Caco-2 (cell line): Measurements from ENCODE around the gene ZFYVE9. TPM values are rescaled to one million over a fixed set of nuclear protein-coding genes. Genes with fewer than 3 reads are reported as not detected.
"Not testable (repeated sequence)": the region's sequence is repeated elsewhere in the genome, so short reads cannot be mapped to it uniquely, and the experiment has no call there.

ENCODE experiments used
- BruUV-seq: library from RNA; stranded (reverse); fragments of 400-500 nt; replicated peaks from 2 replicates; lab custom pipeline; 2021; lab: Mats Ljungman, UMichigan
- CTCF ChIA-PET: fragments of 300-600 bp; sonication (Branson Sonifier 250); formaldehyde crosslinking; loops from one replicate; lab custom pipeline; 2022; ENCODE audit warnings: antibody characterized with exemption; lab: Charles Lee
- POLR2A ChIA-PET: fragments of 300-600 bp; sonication (Branson Sonifier 250); formaldehyde crosslinking; loops from one replicate; lab custom pipeline; 2022; ENCODE audit warnings: antibody characterized with exemption; lab: Charles Lee
- DNase-seq, 2 experiments: peaks; one replicate each; pipeline versions ENCODE4 v3.0.0 to v3.0.0-alpha.2; 2020 to 2022
- H3K27me3 ChIP-seq: replicated peaks from 2 replicates; pipeline ENCODE4 v1.6.0; 2011; ENCODE audit warnings: low read length; ENCODE audit not compliant: control insufficient read depth, insufficient read depth
- H3K36me3 ChIP-seq: 2 replicates; pipeline ENCODE4 v1.5.1; 2011; ENCODE audit warnings: low read length; ENCODE audit not compliant: control insufficient read depth, insufficient read depth
- H3K4me1 ChIP-seq: fragments of 250-450 bp; sonication (Bioruptor Pico); 2 replicates; pipeline ENCODE4 v1.5.1; 2020; ENCODE audit warnings: mild to moderate bottlenecking
- H3K4me3 ChIP-seq: 2 replicates; pipeline ENCODE4 v1.5.1; 2011; ENCODE audit warnings: low read depth, mild to moderate bottlenecking, control low read depth, low read length
- H3K9me3 ChIP-seq: fragments of 250-450 bp; sonication (Bioruptor Pico); 2 replicates; pipeline ENCODE4 v1.5.1; 2020; ENCODE audit warnings: mild to moderate bottlenecking, moderate library complexity
- H3K27ac Mint-ChIP-seq: one replicate; pipeline ENCODE4 v1.8.0; 2022; ENCODE audit warnings: mixed read lengths; ENCODE audit not compliant: unreplicated experiment
- H3K27me3 Mint-ChIP-seq: one replicate; pipeline ENCODE4 v1.8.0; 2022; ENCODE audit warnings: mixed read lengths; ENCODE audit not compliant: insufficient read depth, unreplicated experiment
- H3K36me3 Mint-ChIP-seq: one replicate; pipeline ENCODE4 v1.8.0; 2022; ENCODE audit warnings: mild to moderate bottlenecking, mixed read lengths; ENCODE audit not compliant: insufficient read depth, unreplicated experiment
- H3K4me1 Mint-ChIP-seq: one replicate; pipeline ENCODE4 v1.8.0; 2022; ENCODE audit warnings: low read depth, mixed read lengths; ENCODE audit not compliant: unreplicated experiment
- H3K4me3 Mint-ChIP-seq: one replicate; pipeline ENCODE4 v1.8.0; 2022; ENCODE audit warnings: mild to moderate bottlenecking, moderate library complexity, mixed read lengths; ENCODE audit not compliant: unreplicated experiment
- H3K9me3 Mint-ChIP-seq: one replicate; pipeline ENCODE4 v1.8.0; 2022; ENCODE audit warnings: mixed read lengths; ENCODE audit not compliant: unreplicated experiment
- CTCF ChIP-seq, 2 experiments: fragments of 200-600 bp in 1 of 2; IDR thresholded peaks; 1 replicate in 1 of 2; 2 replicates in 1 of 2; pipeline versions ENCODE4 v1.5.1 to v1.8.0; 2011 to 2022; ENCODE audit warnings: antibody characterized with exemption in 1 of 2, control low read depth in 1 of 2, inconsistent platforms in 1 of 2, low read depth in 1 of 2, low read length in 1 of 2, mild to moderate bottlenecking in 1 of 2, moderate library complexity in 1 of 2; ENCODE audit not compliant: insufficient read depth in 1 of 2, severe bottlenecking in 1 of 2, unreplicated experiment in 1 of 2
- intact Hi-C: fragments of 100-400 bp; cut with micrococcal nuclease; formaldehyde crosslinking; loops from one replicate; pipeline ENCODE4 v1.10.0; 2022; ENCODE audit not compliant: unreplicated experiment
- total RNA-seq: library from RNA; stranded (reverse); gene quantifications from 2 replicates; pipeline ENCODE4 v1.2.3, GENCODE V29; 2022

ZFYVE9 gene
- total RNA-seq, 1 experiment from 2014 or later: 18.4 TPM

GRCh38 chr1:52366517-52366827 is 224.6 kb downstream of the ZFYVE9 start:
- H3K4me1 ChIP-seq: peaks cover 6% of the 10 kb centered on the region; the same call in 1 of the 2 replicates
- H3K27ac Mint-ChIP-seq: no peak overlapping the region

GRCh38 chr1:52367272-52367671 is 225.4 kb downstream of the ZFYVE9 start:
- Histone ChIP-seq H3K27me3 (no peaks in the 10 kb centered on the region), H3K36me3 (no peaks in the 10 kb centered on the region), H3K4me3 (no peak overlapping the region), H3K9me3 (no peaks in the 10 kb centered on the region), H3K4me1 (peaks cover 6% of the 10 kb centered on the region; the same call in 1 of the 2 replicates)
- intact Hi-C loops: no loop called here
- ChIA-PET CTCF (interaction anchor here (1.2 to 2.6 kb wide), 2 partner anchors 18 to 37 kb away, joined by 5 to 8 read pairs; partner anchors contain the start of genes ORC1 and PRPF38A), POLR2A (no interaction called here)
- no TSS peak for BruUV-seq
- Mint-ChIP-seq H3K4me3 (peak overlapping the region; percentile 96), H3K4me1 (peaks cover 9% of the 10 kb centered on the region), H3K9me3 (no peaks in the 10 kb centered on the region), H3K27me3 (no peaks in the 10 kb centered on the region), H3K36me3 (peaks cover 31% of the 10 kb centered on the region), H3K27ac (no peak overlapping the region)
- DNase-seq: no peak
- no peak for TF ChIP-seq CTCF (IDR thresholded peaks at IDR 0.05; ENCODE audit: insufficient read depth in 1 of 2, low read depth in 1 of 2, low read length in 1 of 2, severe bottlenecking in 1 of 2, unreplicated experiment in 1 of 2)

More at GRCh38 chr1:52366517-52366827, 224.6 kb downstream of the ZFYVE9 start:
- intact Hi-C loops: loop anchor here (1.0 kb wide), 1 partner anchor 38 kb away; the partner anchor contains the start of genes ORC1 and PRPF38A
- no peak for DNase-seq
- H3K4me1 Mint-ChIP-seq: peaks cover 9% of the 10 kb centered on the region
- H3K9me3 Mint-ChIP-seq: no peaks in the 10 kb centered on the region
- Histone ChIP-seq H3K9me3 (no peaks in the 10 kb centered on the region), H3K27me3 (no peaks in the 10 kb centered on the region), H3K36me3 (peaks cover 1% of the 10 kb centered on the region), H3K4me3 (peak overlapping the region; percentile 83)
- peak overlapping the region; percentile 96 for H3K4me3 Mint-ChIP-seq
- ChIA-PET CTCF (interaction anchor here (0.5 to 2.6 kb wide), 6 partner anchors 18 to 793 kb away, joined by 3 to 9 read pairs (median 4); partner anchors contain the start of genes ORC1 and PRPF38A), POLR2A (interaction anchor here (0.5 to 1.0 kb wide), 3 partner anchors 38 to 521 kb away, joined by 3 to 5 read pairs (median 5); partner anchors contain the start of genes ORC1, PRPF38A and TXNDC12)
- H3K27me3 Mint-ChIP-seq: no peaks in the 10 kb centered on the region
- BruUV-seq: no TSS peak
- TF ChIP-seq CTCF (IDR thresholded peaks at IDR 0.05; ENCODE audit: insufficient read depth in 1 of 2, low read depth in 1 of 2, low read length in 1 of 2, severe bottlenecking in 1 of 2, unreplicated experiment in 1 of 2): no peak
- peaks cover 35% of the 10 kb centered on the region for H3K36me3 Mint-ChIP-seq

GRCh38 chr1:52368383-52369172 is 226.7 kb downstream of the ZFYVE9 start:
- Histone ChIP-seq H3K9me3 (no peaks in the 10 kb centered on the region), H3K27me3 (no peaks in the 10 kb centered on the region), H3K4me3 (peak overlapping the region; percentile 44), H3K4me1 (peaks cover 6% of the 10 kb centered on the region; the same call in 1 of the 2 replicates), H3K36me3 (no peaks in the 10 kb centered on the region)
- CTCF ChIA-PET: interaction anchor here (0.7 to 1.4 kb wide), 2 partner anchors 35 to 343 kb away, joined by 3 to 4 read pairs; partner anchors contain the start of genes ORC1 and PRPF38A
- peaks cover 9% of the 10 kb centered on the region for H3K4me1 Mint-ChIP-seq
- H3K27me3 Mint-ChIP-seq: no peaks in the 10 kb centered on the region
- peak; percentile 70 to 81 for DNase-seq
- no peak overlapping the region for H3K27ac Mint-ChIP-seq
- POLR2A ChIA-PET: interaction anchor here (0.6 kb wide), 1 partner anchor 313 kb away, joined by 5 read pairs; no protein-coding TSS in a partner anchor
- peaks cover 27% of the 10 kb centered on the region for H3K36me3 Mint-ChIP-seq
- no peaks in the 10 kb centered on the region for H3K9me3 Mint-ChIP-seq
- peak in 1 of 2 experiments; percentile 32 for TF ChIP-seq CTCF (IDR thresholded peaks at IDR 0.05; ENCODE audit: insufficient read depth in 1 of 2, low read depth in 1 of 2, low read length in 1 of 2, severe bottlenecking in 1 of 2, unreplicated experiment in 1 of 2)
- peak overlapping the region; percentile 75 for H3K4me3 Mint-ChIP-seq
- BruUV-seq: no TSS peak
- intact Hi-C loops: loop anchor here (1.0 kb wide), 1 partner anchor 241 kb away; no protein-coding TSS in a partner anchor

- H3K27me3 Mint-ChIP-seq, H3K4me3 ChIP-seq, H3K9me3 Mint-ChIP-seq, H3K27ac Mint-ChIP-seq, DNase-seq, BruUV-seq, H3K9me3 ChIP-seq, H3K36me3 ChIP-seq, H3K4me3 Mint-ChIP-seq, CTCF ChIA-PET, H3K4me1 ChIP-seq, H3K27me3 ChIP-seq, intact Hi-C loops, POLR2A ChIA-PET, H3K4me1 Mint-ChIP-seq: not testable (repeated sequence)
- peaks cover 31% of the 10 kb centered on the region for H3K36me3 Mint-ChIP-seq
Observed at GRCh38 chr1:52369851-52370250, 228.0 kb downstream of the ZFYVE9 start.
